ENCODE results near the gene FAM174B. TPM values are rescaled to one million over a fixed set of nuclear protein-coding genes. Genes with fewer than 3 reads are reported as not detected.
A peak's percentile ranks its signal among the peaks of the same experiment; 100 is the strongest.

FAM174B gene
- total RNA-seq, 1 experiment from 2014 or later = 0.05 TPM

DNA sequence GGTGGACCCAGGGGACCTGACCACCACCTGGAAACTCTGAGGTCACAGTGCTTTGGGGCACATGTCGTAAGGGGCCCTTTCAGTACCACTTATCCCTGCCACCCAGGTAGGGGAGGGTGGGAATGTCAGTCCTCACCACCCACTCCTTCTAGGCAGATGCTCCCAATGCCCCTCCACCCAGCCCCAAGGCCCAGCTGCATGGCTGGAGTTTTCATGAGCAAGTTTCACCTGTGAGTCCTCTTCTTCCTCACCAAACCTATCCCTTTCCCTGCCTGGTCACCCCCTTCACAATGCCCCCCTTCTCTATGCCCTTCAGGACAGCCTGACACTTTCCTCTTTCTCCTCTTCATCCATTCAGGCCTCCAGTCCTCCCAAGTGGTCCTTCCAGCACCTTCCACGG lies 9.8 kb downstream of the FAM174B start:
- Histone ChIP-seq H3K36me3 (no peaks in the 10 kb centered on the region), H3K4me1 (replicated peaks) (no peaks in the 10 kb centered on the region), H3K27me3 (replicated peaks) (no peaks in the 10 kb centered on the region; the same call in 1 of the 2 replicates), H3K27ac (no peak overlapping the region), H3K4me3 (no peak overlapping the region), H3K9me3 (replicated peaks) (no peaks in the 10 kb centered on the region)
- DNase-seq (ENCODE audit: low read depth in 1 of 2, low spot score in 2 of 2) = no peak

DNA sequence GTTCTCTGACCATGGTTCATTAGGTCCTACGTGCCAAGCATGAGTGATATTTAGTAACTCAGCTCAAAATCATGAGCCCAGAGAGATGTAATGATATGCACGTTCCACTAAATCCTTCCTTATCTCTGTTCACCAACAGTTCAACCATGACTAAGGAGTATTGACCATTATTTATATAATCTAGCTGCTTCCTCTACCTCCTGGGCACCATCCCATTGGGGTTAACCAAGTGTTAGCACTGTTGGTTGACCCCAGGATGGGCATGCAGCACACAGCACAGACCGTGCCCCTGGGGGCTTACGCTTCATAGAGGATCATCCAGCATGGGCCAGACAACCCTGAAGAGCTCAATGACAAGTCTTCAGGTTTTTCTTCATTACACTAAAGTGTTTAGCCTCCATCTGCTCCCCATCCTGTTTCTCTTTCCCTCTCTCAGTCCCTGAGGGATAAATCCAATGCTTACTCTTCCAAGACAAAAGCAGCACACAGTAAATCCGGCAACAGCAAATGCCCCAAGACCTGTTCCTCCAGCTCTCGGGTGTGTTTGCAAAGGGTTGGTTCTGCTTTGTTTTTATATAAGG lies 10.4 kb downstream of the FAM174B start:
- no peak for DNase-seq (ENCODE audit: low read depth in 1 of 2, low spot score in 2 of 2)
- no peak overlapping the region for H3K4me3 ChIP-seq

DNA sequence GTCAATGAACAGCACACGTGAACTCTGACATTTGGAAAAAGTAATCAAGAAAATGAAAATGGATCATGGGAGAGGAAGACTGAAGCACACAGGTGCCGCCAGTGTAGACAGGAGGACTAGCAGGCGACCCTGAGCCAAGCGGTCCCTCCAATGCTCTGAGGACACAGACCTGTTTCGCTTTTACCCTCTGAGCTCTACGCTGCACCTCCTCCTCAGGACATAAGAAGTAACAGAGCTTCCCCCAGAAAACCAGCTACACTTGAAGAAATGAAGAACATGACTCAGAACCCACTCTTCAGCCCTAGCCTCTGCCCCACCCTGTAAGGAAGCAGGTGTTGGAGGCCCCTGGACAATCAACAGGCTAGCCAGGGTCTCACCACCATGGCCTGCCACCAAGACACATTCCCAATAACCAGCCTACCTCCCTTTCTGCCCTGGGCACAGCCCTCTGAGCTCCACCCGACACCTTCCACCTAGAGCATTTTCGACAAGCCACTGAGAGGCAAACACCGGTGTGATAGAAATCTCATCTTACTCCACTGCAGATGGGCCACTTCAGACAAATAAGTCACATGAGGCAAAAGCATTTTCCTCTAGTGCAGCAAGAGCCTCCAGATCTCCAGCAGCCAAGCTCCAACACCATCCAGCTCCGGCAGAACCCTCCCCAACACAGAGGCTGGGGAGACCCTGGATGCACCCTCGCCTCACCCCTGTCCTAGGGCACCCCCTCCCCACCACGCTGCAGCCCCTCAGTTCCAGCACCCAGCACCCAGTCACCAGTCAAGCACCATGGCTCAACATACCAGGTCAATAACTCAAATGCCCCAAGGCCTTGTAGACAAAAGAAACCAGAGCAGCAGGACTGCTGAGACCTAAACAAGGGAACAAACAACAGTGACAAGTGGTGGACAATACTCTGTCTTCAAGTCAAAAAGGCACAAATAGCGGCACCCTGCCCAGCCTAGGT lies 11.4 kb downstream of the FAM174B start:
- Histone ChIP-seq H3K4me1 (replicated peaks) (no peaks in the 10 kb centered on the region), H3K27ac (no peak overlapping the region), H3K4me3 (no peak overlapping the region), H3K36me3 (no peaks in the 10 kb centered on the region), H3K9me3 (replicated peaks) (no peaks in the 10 kb centered on the region), H3K27me3 (replicated peaks) (no peaks in the 10 kb centered on the region; the same call in 1 of the 2 replicates)
- DNase-seq (ENCODE audit: low read depth in 1 of 2, low spot score in 2 of 2) = no peak

More for the DNA sequence above, 10.4 kb downstream of the FAM174B start:
- no peaks in the 10 kb centered on the region for H3K36me3 ChIP-seq
- H3K27ac ChIP-seq = no peak overlapping the region
- H3K4me1 ChIP-seq (replicated peaks) = no peaks in the 10 kb centered on the region
- no peaks in the 10 kb centered on the region for H3K9me3 ChIP-seq (replicated peaks)
- H3K27me3 ChIP-seq (replicated peaks) = no peaks in the 10 kb centered on the region; the same call in 1 of the 2 replicates

DNA sequence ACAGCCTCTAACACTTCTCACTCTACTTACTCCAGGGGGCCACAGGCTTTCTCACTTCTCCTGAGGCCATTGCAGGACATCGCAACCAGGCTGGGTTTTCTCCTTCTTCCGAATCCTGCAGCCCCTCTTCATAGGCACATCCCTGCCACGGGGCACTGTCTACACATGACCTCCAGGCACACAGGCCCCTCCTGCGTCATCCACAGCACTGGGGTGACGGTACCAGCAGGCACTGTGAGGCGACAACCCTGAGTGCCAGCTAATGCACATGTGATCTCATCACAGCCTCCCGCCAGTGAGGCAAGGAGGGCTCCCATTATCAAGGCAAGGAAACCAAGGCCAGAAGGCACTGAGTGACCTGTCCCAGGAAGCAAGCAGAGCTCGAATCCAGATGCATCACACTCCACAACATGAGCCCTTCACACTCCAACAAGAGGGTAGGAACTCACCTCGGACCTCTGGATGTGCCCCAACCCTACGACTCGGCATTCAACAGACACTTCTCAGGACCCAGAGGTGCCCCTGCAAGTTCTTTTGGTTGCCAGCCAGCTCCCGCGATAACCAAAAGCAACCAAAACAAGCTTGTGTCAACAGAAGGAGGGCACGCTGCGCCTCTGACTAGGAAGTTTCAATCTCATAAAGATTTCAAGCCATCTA lies 16.7 kb downstream of the FAM174B start:
- H3K4me3 ChIP-seq = no peak overlapping the region
- H3K9me3 ChIP-seq (replicated peaks) = no peaks in the 10 kb centered on the region
- no peaks in the 10 kb centered on the region for H3K4me1 ChIP-seq (replicated peaks)
- H3K36me3 ChIP-seq = no peaks in the 10 kb centered on the region
- DNase-seq (ENCODE audit: low read depth in 1 of 2, low spot score in 2 of 2) = peak in 1 of 2 experiments; percentile 31
- H3K27ac ChIP-seq = no peak overlapping the region
- no peaks in the 10 kb centered on the region for H3K27me3 ChIP-seq (replicated peaks)

DNA sequence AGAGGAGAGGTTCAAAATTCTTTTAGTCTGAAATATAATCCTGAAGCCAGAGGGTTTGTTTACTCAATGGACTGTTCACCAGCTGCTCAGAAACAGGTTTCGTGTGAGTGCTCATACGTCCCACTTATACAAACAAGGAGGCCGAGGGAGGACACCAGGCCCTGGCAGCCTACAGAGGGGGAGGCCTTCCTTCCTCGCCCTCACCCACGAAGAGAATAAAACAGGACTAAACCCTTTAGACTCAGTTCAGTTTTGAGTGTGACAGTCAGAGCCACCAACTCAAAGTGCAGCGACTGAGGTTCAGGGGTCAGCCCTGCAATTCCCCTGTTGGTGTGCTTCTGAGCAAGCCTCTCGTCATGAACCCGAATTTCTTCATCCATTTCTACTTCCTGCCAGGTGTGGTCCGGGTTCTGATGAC lies 17.3 kb downstream of the FAM174B start:
- H3K9me3 ChIP-seq (replicated peaks) = no peaks in the 10 kb centered on the region
- no peaks in the 10 kb centered on the region for H3K4me1 ChIP-seq (replicated peaks)
- DNase-seq (ENCODE audit: low read depth in 1 of 2, low spot score in 2 of 2) = no peak
- H3K27ac ChIP-seq = no peak overlapping the region
- H3K27me3 ChIP-seq (replicated peaks) = no peaks in the 10 kb centered on the region
- no peak overlapping the region for H3K4me3 ChIP-seq
- H3K36me3 ChIP-seq = no peaks in the 10 kb centered on the region

DNA sequence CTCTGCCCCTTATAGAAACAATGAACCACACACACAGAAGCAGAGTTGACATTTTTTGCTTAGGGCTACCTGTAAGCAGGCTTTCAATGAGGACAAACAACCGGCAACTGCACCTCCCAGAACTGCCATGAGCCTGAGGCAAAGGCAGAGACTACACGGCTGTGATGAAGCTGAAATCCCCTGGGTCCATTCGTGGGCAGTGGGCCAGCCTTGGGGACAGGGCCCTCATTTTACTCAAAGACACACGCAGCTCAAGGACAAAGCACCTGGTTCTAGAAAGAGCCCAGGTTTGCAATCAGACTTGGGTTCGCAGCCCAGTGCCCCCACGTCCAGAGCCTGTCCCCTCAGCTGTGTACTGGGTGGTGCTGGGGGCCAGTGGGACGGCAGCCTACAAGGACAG lies 17.9 kb downstream of the FAM174B start:
- no peak overlapping the region for H3K27ac ChIP-seq
- H3K9me3 ChIP-seq (replicated peaks) = no peaks in the 10 kb centered on the region
- H3K4me3 ChIP-seq = no peak overlapping the region
- DNase-seq (ENCODE audit: low read depth in 1 of 2, low spot score in 2 of 2) = peak in 1 of 2 experiments; percentile 26
- no peaks in the 10 kb centered on the region for H3K4me1 ChIP-seq (replicated peaks)
- no peaks in the 10 kb centered on the region for H3K36me3 ChIP-seq
- no peaks in the 10 kb centered on the region for H3K27me3 ChIP-seq (replicated peaks)

DNA sequence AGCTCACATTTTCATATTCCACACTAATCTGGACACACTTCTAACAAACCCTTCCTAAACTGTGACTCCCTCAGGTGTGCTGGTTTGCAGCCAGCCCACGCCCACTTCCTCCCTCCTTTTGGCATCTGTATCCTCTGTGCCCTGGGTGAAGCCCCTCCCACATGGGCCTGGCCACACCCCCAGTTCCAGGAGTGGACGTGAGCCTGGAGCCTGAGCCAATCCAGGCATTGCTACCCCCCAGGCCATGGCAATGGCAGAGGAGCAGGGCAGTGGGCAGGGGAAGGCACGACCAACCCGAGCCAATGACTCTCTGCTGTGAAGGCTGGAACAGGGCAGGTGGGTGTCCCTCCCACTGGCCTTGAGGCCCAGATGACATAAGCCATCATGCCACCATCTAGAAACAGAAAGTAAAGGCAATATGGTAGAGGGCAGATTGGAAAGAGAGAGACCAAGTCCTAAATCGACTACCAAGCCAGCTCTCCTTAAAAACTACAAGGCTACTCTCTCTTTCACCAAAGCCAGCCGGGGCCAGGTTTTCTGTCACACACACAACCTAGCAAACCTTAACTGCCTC lies 18.6 kb downstream of the FAM174B start:
- no peak for DNase-seq (ENCODE audit: low read depth in 1 of 2, low spot score in 2 of 2)
- no peak overlapping the region for H3K27ac ChIP-seq
- H3K9me3 ChIP-seq (replicated peaks) = no peaks in the 10 kb centered on the region
- no peaks in the 10 kb centered on the region for H3K4me1 ChIP-seq (replicated peaks)
- H3K27me3 ChIP-seq (replicated peaks) = no peaks in the 10 kb centered on the region
- no peak overlapping the region for H3K4me3 ChIP-seq
- no peaks in the 10 kb centered on the region for H3K36me3 ChIP-seq

DNA sequence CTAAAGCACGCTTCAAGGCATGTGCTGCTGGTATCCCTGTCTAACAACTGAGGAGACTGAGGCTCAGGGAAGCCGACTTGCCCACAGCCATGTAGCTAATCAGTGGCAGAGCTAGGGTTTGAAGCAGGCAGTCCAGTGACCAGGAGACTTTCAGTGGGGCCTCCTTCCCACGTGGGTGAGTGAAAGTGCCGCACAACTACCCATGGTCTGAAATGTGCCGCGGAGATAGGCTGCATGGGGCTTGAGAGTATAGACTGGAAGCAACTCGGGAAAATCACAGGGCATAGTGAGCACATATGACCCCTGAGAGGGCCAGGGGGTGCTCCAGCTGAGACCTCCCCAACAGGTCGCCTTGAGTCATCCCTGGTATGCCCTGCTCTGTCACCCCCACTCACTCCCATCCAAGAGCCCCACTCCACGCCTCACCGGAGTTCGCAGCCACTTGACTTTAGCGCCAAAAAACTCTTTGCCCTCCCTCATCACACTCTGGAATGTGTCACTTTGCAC lies 19.1 kb downstream of the FAM174B start:
- H3K9me3 ChIP-seq (replicated peaks) = no peaks in the 10 kb centered on the region
- H3K27ac ChIP-seq = no peak overlapping the region
- H3K27me3 ChIP-seq (replicated peaks) = no peaks in the 10 kb centered on the region
- no peaks in the 10 kb centered on the region for H3K36me3 ChIP-seq
- no peaks in the 10 kb centered on the region for H3K4me1 ChIP-seq (replicated peaks)
- no peak for DNase-seq (ENCODE audit: low read depth in 1 of 2, low spot score in 2 of 2)
- no peak overlapping the region for H3K4me3 ChIP-seq

DNA sequence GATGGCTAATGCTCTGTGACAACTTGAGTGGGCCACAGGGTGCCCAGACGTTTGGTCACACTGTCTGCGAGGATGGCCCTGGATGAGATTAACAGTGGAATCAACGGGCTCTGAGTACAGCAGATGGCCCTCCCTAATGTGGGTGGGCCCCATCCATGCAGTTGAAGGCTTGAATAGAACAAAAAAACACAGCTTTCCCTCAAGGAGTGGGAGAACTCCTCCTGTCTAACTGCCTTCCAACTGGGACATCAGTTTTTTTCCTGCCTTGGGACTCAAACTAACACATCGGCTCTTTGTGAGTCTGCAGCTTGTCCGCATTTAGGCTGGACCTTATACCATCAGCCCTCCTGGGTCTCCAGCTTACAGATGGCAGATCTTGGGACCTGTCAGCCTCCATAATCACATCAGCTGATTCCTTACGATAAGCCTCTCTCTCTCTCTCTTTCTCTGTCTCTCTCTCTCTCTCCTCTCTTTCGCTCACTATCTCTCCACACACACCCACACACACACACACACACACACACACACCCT lies 20.8 kb downstream of the FAM174B start:
- no peak for DNase-seq (ENCODE audit: low read depth in 1 of 2, low spot score in 2 of 2)
- Histone ChIP-seq H3K4me3 (no peak overlapping the region), H3K36me3 (no peaks in the 10 kb centered on the region), H3K27ac (no peak overlapping the region), H3K9me3 (replicated peaks) (no peaks in the 10 kb centered on the region), H3K27me3 (replicated peaks) (no peaks in the 10 kb centered on the region), H3K4me1 (replicated peaks) (no peaks in the 10 kb centered on the region)

DNA sequence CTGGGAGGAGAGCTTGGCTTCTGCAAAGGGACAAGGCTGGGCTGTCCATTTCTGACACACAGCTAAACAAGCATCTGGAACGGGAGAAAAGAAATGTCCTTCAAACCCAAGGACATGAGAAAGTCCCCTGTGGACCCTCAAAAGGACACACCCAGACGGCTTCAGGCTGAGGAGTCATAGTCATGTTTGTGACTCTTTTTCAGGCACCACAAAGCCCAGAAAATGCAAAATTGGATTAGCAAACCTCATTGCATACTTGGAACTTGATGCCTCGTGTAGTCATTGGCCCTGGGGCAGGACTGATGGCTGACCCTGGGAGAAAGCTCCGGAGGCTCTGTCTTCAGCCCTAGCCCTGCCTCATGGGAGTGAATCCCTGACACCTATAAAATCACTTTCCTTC lies 21.5 kb downstream of the FAM174B start:
- no peak for DNase-seq (ENCODE audit: low read depth in 1 of 2, low spot score in 2 of 2)
- H3K27me3 ChIP-seq (replicated peaks) = no peaks in the 10 kb centered on the region
- no peaks in the 10 kb centered on the region for H3K9me3 ChIP-seq (replicated peaks)
- H3K4me3 ChIP-seq = no peak overlapping the region
- H3K4me1 ChIP-seq (replicated peaks) = no peaks in the 10 kb centered on the region
- no peak overlapping the region for H3K27ac ChIP-seq
- no peaks in the 10 kb centered on the region for H3K36me3 ChIP-seq

DNA sequence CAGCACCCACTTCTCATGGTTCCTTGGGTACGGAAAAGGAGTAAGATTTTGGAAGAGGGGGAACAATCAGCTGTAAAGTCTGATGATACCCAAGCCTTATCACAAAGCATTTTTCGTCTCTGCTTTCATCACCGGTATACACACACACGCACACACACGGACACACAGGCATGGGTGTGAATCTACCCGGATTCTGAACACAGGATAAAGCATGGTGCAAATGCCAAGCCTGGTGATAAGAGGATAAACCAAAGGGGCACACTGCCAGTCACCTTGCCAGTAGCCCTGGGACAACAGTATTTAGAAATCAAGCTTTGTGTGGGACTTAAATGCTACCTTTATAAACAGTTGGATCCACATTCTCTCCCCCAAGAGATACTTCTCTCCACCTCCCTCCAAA lies 22.2 kb downstream of the FAM174B start:
- Histone ChIP-seq H3K4me1 (replicated peaks) (no peaks in the 10 kb centered on the region), H3K9me3 (replicated peaks) (no peaks in the 10 kb centered on the region), H3K27ac (no peak overlapping the region), H3K4me3 (no peak overlapping the region), H3K27me3 (replicated peaks) (no peaks in the 10 kb centered on the region), H3K36me3 (no peaks in the 10 kb centered on the region)
- DNase-seq (ENCODE audit: low read depth in 1 of 2, low spot score in 2 of 2) = no peak

DNA sequence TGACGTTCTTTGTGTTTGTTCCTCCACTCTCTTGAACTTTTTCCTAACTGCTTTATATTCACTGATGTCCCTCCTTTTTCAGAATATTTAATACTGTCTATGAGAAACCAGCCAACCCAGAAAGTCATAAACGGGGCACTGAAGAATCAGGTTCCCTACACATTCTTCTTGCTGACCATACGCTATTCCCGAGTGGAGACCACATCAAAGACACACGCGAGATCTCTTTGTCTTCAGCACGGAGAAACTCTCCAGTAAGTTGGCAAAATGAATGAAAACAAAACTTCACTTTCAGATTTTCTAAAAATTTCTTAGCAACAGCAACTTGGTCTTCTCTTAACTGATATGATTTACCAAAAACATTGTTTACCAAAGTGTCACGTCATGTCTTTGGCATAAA lies 22.6 kb downstream of the FAM174B start:
- Histone ChIP-seq H3K4me3 (no peak overlapping the region), H3K27me3 (replicated peaks) (no peaks in the 10 kb centered on the region), H3K9me3 (replicated peaks) (no peaks in the 10 kb centered on the region), H3K27ac (no peak overlapping the region), H3K4me1 (replicated peaks) (no peaks in the 10 kb centered on the region), H3K36me3 (no peaks in the 10 kb centered on the region)
- no peak for DNase-seq (ENCODE audit: low read depth in 1 of 2, low spot score in 2 of 2)

DNA sequence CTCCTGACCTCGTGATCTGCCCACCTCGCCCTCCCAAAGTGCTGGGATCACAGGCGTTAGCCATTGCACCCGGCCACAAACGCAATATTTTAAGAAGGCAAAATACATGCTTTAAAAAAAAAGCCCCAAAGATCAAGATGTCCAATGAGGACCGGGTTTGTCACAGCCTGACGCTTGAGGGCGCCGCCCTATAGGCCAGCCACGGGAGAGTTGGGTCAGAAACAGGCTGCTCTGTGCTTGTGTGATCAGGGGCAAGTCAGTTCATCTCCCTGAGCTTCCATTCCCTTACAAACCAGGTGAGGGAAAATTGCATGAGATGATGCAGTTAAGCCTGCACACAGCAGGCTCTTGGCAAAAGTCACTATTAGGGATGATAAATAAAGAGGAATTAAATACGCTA lies 23.9 kb downstream of the FAM174B start:
- no peak overlapping the region for H3K27ac ChIP-seq
- no peaks in the 10 kb centered on the region for H3K36me3 ChIP-seq
- H3K27me3 ChIP-seq (replicated peaks) = no peaks in the 10 kb centered on the region
- H3K4me3 ChIP-seq = no peak overlapping the region
- H3K9me3 ChIP-seq (replicated peaks) = no peaks in the 10 kb centered on the region
- no peak for DNase-seq (ENCODE audit: low read depth in 1 of 2, low spot score in 2 of 2)
- H3K4me1 ChIP-seq (replicated peaks) = no peaks in the 10 kb centered on the region

Data from SJSA1 (cell line).